Measurements from ENCODE around the gene DEXI.
"Not testable (repeated sequence)": the region's sequence is repeated elsewhere in the genome, so short reads cannot be mapped to it uniquely, and the experiment has no call there.

DEXI gene

GRCh38 chr16:10926867-10927266 lies 15.4 kb downstream of the DEXI start:
- no peak for DNase-seq (ENCODE audit: low spot score)

DNA sequence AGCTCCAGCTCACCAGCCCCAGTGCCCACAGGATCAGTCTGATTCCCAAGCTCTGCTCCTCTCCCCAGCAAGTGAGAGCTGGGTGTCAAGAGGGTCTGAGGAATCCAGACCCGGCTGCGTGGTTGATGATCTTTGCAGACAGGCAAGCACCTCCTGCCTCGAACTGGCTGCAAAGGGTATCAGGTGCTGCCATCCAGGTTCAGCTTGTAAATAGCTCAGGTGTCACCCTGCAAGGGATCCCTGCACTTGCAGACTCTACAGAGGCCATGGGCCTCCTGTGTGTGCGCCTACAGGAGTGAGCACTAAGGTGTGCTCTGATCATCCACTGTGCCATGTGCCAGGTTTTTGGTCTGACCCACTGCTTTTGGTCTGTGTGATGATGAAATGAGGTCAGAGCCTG lies 16.2 kb downstream of the DEXI start:
- DNase-seq (ENCODE audit: low spot score): no peak

GRCh38 chr16:10925285-10925684 lies 17.0 kb downstream of the DEXI start:
- DNase-seq (ENCODE audit: low spot score): not testable (repeated sequence)

- no peak for DNase-seq (ENCODE audit: low spot score)
Observed at GRCh38 chr16:10923650-10924214, 18.5 kb downstream of the DEXI start.

GRCh38 chr16:10923146-10923649 lies 19.1 kb downstream of the DEXI start:
- DNase-seq (ENCODE audit: low spot score): no peak

DNA sequence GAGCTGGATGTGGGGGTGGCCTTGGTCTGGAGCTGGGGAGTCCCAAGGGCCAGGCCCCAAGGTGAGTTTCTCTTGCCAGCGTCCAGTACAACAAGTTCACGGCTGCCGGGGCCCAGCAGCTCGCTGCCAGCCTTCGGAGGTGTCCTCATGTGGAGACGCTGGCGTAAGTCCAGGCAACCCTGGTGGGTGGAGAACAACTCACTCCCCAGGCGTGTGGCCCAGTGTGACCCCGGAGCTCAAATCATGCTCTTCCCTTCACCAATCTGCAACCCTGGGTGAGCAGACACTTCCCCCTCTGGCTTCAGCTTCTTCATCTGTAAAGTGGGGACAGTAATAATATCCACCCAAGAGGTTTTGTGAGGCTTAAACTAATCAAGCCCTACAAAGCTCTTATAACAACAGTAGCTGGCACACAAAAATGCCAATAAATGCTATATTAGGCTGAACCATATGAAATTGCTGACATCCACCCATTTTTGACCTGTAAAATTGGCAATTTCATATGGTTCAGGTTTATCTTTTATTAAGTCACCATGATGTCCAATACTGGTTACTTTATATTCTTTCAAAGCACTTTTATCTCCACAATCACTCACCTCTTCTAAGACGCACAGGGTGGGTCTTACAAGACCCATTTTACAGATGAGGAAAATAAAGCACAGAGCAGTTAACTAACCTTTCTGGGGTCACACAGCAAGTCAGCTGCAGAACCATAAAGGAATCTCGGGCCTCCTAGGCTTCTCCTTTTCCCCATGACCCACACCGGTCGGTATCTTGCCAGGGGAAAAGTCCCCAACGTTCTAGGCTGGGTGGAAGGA lies 19.7 kb downstream of the DEXI start:
- DNase-seq (ENCODE audit: low spot score): no peak

- DNase-seq (ENCODE audit: low spot score): no peak
Observed at GRCh38 chr16:10921536-10922327, 20.5 kb downstream of the DEXI start.

DNA sequence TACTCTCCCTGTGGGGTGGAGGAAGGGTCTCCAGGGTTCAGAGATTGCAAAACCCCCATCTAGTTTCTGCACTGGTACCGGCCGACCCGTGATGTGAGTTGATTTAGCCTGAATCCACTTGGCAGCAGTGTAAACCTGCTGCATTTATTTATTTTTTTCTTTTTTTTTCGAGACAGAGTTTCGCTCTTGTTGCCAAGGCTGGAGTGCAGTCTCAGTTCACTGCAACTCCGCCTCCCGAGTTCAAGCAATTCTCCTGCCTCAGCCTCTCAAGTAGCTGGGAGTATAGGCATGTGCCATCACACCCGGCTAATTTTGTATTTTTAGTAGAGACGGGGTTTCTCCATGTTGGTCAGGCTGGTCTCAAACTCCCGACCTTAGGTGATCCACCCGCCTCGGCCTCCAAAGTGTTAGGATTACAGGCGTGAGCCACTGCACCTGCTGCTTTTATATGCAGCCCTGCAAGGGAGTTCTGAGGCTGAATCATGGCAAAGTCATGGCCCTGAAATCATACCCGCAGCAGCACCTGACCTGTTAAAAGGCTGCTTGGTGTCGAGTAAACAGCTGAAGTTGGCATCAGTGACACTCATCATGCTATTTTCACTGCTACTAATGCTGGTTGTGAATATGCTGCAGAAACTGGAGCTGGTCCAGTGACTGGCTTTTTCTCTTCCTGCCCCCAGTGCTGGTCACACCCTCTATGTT lies 21.4 kb downstream of the DEXI start:
- no peak for DNase-seq (ENCODE audit: low spot score)

GRCh38 chr16:10919003-10919351 lies 23.3 kb downstream of the DEXI start:
- DNase-seq (ENCODE audit: low spot score): no peak

DNA sequence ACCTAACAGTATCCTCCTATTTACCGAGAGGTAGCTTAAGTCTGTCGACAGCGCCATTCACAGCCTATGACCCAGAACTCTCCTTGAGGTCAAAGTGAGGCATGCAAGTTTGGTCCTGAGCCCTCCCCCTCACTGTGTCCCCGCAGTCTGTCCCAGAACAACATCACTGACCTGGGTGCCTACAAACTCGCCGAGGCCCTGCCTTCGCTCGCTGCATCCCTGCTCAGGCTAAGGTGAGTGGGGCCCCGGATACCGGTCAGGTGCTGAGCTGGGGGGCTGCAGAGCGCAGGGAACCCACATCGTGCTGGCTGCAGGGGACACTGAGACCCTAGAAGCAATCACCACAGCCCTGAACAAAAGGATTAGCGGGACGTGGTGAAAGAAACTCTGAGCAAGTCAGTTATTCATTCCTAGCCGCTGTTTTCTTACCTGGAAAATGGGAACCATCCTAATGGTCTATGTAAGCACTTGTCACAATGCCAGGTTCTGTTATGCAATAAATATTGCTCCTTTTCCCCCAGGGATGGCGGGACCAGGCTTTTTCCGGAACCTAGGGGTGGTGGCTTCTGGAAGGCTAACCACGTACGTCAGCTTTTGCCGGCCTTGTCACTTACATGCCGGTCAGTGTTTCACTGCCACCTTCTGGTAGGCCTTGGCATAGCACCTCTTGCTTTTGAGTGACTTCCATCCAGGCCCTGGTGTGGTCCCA lies 23.8 kb downstream of the DEXI start:
- DNase-seq (ENCODE audit: low spot score): peak; percentile 82

- DNase-seq (ENCODE audit: low spot score): no peak
Observed at GRCh38 chr16:10916534-10916933, 25.7 kb downstream of the DEXI start.

- no peak for DNase-seq (ENCODE audit: low spot score)
Observed at GRCh38 chr16:10911267-10911666, 31.0 kb downstream of the DEXI start.

- DNase-seq (ENCODE audit: low spot score): no peak
Observed at GRCh38 chr16:10907757-10908045, 34.6 kb downstream of the DEXI start.

DNA sequence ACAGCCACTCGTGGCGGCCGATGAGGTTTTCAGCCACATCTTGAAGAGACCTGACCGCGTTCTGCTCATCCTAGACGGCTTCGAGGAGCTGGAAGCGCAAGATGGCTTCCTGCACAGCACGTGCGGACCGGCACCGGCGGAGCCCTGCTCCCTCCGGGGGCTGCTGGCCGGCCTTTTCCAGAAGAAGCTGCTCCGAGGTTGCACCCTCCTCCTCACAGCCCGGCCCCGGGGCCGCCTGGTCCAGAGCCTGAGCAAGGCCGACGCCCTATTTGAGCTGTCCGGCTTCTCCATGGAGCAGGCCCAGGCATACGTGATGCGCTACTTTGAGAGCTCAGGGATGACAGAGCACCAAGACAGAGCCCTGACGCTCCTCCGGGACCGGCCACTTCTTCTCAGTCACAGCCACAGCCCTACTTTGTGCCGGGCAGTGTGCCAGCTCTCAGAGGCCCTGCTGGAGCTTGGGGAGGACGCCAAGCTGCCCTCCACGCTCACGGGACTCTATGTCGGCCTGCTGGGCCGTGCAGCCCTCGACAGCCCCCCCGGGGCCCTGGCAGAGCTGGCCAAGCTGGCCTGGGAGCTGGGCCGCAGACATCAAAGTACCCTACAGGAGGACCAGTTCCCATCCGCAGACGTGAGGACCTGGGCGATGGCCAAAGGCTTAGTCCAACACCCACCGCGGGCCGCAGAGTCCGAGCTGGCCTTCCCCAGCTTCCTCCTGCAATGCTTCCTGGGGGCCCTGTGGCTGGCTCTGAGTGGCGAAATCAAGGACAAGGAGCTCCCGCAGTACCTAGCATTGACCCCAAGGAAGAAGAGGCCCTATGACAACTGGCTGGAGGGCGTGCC lies 35.1 kb downstream of the DEXI start:
- DNase-seq (ENCODE audit: low spot score): no peak

DNA sequence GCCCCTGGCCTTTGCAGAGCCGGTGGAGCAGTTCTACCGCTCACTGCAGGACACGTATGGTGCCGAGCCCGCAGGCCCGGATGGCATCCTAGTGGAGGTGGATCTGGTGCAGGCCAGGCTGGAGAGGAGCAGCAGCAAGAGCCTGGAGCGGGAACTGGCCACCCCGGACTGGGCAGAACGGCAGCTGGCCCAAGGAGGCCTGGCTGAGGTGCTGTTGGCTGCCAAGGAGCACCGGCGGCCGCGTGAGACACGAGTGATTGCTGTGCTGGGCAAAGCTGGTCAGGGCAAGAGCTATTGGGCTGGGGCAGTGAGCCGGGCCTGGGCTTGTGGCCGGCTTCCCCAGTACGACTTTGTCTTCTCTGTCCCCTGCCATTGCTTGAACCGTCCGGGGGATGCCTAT lies 35.8 kb downstream of the DEXI start:
- no peak for DNase-seq (ENCODE audit: low spot score)

DNA sequence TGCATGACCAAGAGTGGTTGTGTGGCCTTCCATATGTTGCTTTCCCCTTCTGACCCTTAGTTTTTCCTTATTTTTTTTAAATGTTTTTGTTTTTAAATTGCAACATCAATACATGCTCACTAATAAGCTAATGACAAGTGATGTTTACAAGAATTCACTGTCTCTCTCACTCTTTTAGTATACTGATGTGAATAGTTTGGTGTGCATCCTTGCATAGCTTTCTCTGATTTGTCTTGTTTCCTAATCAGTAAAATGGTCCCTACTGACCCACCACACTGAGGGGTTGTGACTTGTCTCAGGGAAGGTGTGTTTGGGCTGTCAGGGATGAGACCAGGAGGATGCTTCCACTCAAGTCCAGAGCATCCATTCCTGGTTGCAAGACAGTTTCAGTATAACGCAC lies 39.3 kb downstream of the DEXI start:
- no peak for DNase-seq (ENCODE audit: low spot score)

- DNase-seq (ENCODE audit: low spot score): no peak
Observed at GRCh38 chr16:10897134-10897533, 45.1 kb downstream of the DEXI start.

DNA sequence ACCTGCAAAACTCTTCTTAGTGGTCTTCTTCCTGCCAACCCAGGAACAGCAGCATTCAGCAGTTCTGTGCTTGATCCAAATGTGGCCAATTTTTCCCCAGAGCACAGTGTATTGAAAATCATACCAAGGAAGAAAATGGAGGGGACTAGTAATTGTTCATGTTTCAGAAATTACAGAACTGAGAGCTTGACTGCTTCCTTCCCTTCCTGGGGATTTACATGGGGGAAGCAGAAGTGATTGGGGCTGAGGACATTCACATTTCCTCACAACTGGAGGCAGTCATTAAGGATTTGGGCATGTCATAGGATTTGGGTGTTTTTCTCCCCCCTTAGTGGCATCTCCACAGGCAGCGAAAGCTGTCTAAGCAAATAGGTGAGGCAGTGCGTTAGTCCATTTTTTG lies 45.5 kb downstream of the DEXI start:
- DNase-seq (ENCODE audit: low spot score): no peak

DNA sequence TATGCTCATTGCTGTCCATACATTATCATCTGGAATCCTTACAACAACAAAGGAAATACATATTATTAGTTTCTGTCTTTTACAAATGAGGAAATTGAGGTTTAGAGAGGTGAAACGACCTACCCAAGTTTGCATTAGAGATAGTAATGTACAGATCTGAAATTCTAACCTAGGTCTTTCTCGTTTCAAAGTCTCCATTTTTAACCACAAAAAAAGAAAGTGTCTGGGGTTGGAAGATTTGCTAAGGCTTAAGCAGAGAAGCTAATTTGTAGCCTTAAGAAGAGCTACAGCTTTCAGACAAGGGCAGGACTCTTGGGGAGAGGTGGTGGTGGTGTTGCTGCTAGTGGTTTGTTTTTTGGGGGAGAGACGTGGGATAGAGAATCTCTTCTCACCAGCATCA lies 46.1 kb downstream of the DEXI start:
- no peak for DNase-seq (ENCODE audit: low spot score)

DNA sequence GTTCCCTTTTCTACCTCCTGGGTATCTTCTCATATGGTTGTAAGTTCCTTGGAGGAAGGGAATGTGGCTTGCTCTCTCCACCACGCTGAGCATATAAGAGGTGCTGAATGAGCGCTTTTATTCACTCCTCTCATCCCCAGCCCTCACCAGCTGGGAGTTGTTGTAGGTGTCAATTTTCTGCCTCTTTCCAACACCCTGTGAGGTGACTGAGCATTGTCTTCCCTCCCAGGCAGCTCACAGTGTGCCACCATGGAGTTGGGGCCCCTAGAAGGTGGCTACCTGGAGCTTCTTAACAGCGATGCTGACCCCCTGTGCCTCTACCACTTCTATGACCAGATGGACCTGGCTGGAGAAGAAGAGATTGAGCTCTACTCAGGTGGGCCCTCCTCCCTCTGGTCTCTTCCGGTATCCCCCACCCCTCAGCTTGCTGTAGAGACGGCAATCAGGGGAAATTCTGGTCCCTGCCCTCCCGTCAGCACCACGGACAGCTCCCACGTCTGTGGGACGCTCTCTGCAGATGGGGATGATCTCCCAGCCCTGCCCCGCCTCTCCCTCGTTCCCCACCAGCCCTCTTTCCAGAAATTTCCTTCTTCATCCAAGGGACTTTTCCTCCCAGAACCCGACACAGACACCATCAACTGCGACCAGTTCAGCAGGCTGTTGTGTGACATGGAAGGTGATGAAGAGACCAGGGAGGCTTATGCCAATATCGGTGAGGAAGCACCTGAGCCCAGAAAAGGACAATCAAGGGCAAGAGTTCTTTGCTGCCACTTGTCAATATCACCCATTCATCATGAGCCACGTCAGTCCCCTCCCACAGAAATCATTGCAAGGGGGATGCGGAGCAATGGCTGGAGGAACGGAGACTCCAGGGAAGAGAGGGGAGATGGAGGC lies 47.0 kb downstream of the DEXI start:
- DNase-seq (ENCODE audit: low spot score): no peak
